Measurements from ENCODE around the gene BCKDHB.

Gene BCKDHB

GRCh38 chr6:80181352-80182081 lies 75.0 kb downstream of the BCKDHB start:
- no peak for TF ChIP-seq CTCF (conservative IDR thresholded peaks at IDR 0.05; ENCODE audit: low read depth, low read length)

GRCh38 chr6:80182308-80182707 lies 75.8 kb downstream of the BCKDHB start:
- DNase-seq (ENCODE audit: low read depth), result peak; percentile 54
- no peak overlapping the region for H3K4me3 ChIP-seq (ENCODE audit: low read depth, low read length)

More at GRCh38 chr6:80181352-80182081, 75.0 kb downstream of the BCKDHB start:
- no peak overlapping the region for H3K4me3 ChIP-seq (ENCODE audit: low read depth, low read length)
- DNase-seq (ENCODE audit: low read depth), result no peak

GRCh38 chr6:80183019-80183795 lies 76.7 kb downstream of the BCKDHB start:
- no peak for DNase-seq (ENCODE audit: low read depth)
- H3K4me3 ChIP-seq (ENCODE audit: low read depth, low read length), result no peak overlapping the region
- no peak for TF ChIP-seq CTCF (conservative IDR thresholded peaks at IDR 0.05; ENCODE audit: low read depth, low read length)

More at GRCh38 chr6:80182308-80182707, 75.8 kb downstream of the BCKDHB start:
- no peak for TF ChIP-seq CTCF (conservative IDR thresholded peaks at IDR 0.05; ENCODE audit: low read depth, low read length)

GRCh38 chr6:80185492-80185891 lies 79.0 kb downstream of the BCKDHB start:
- no peak overlapping the region for H3K4me3 ChIP-seq (ENCODE audit: low read depth, low read length)
- no peak for TF ChIP-seq CTCF (conservative IDR thresholded peaks at IDR 0.05; ENCODE audit: low read depth, low read length)
- no peak for DNase-seq (ENCODE audit: low read depth)

- TF ChIP-seq CTCF (conservative IDR thresholded peaks at IDR 0.05; ENCODE audit: low read depth, low read length), result no peak
- DNase-seq (ENCODE audit: low read depth), result no peak
These were observed 79.6 kb downstream of the BCKDHB start for GRCh38 chr6:80186082-80186481.

GRCh38 chr6:80196906-80197305 lies 90.4 kb downstream of the BCKDHB start:
- DNase-seq (ENCODE audit: low read depth), result no peak
- no peak overlapping the region for H3K4me3 ChIP-seq (ENCODE audit: low read depth, low read length)
- no peak for TF ChIP-seq CTCF (conservative IDR thresholded peaks at IDR 0.05; ENCODE audit: low read depth, low read length)

More at GRCh38 chr6:80186082-80186481, 79.6 kb downstream of the BCKDHB start:
- H3K4me3 ChIP-seq (ENCODE audit: low read depth, low read length), result no peak overlapping the region
